Endothelial cell of umbilical vein (primary cell): ENCODE results near the gene FOXP1. TPM values are rescaled to one million over a fixed set of nuclear protein-coding genes. Genes with fewer than 3 reads are reported as not detected.

Source experiments
- BruUV-seq: library from RNA; stranded (reverse); fragments of 400-500 nt; replicated peaks from 2 replicates; lab custom pipeline; 2021; lab: Mats Ljungman, UMichigan
- CTCF ChIA-PET: fragments of 300-600, 350-600 bp; sonication (Branson Sonifier 250); formaldehyde crosslinking; loops from one replicate; lab custom pipeline; 2021; ENCODE audit warnings: antibody characterized with exemption, inconsistent platforms; lab: Charles Lee
- POLR2A ChIA-PET: fragments of 300-600, 350-600 bp; sonication (Branson Sonifier 250); formaldehyde crosslinking; loops from one replicate; lab custom pipeline; 2021; ENCODE audit warnings: antibody characterized with exemption, inconsistent platforms; lab: Charles Lee
- DNase-seq: peaks from one replicate; pipeline ENCODE4 v3.0.0-alpha.2; 2011; ENCODE audit warnings: low read depth, low spot score
- FAIRE-seq: peaks from 2 replicates; lab custom pipeline; 2011; peaks lifted over from hg19 to GRCh38; lab: Jason Lieb, UNC
- H2AFZ ChIP-seq: 2 replicates; pipeline ENCODE4 v1.6.0; 2012; ENCODE audit warnings: low read depth, low read length, control low read depth, inconsistent platforms
- H3K27ac ChIP-seq: 2 replicates; pipeline ENCODE4 v1.5.1; 2011; ENCODE audit warnings: low read depth, mild to moderate bottlenecking, control low read depth, low read length, moderate library complexity; ENCODE audit not compliant: insufficient read depth
- H3K27me3 ChIP-seq, 2 experiments: 2 replicates each; pipeline versions ENCODE4 v1.6.0 to v1.6.1; 2011; ENCODE audit warnings: low read length in 2 of 2, mixed read lengths in 1 of 2; ENCODE audit not compliant: control insufficient read depth in 2 of 2, insufficient read depth in 2 of 2
- H3K36me3 ChIP-seq, 2 experiments: 2 replicates in 1 of 2; 3 replicates in 1 of 2; pipeline ENCODE4 v1.5.1; 2011; ENCODE audit warnings: low read length in 2 of 2, mild to moderate bottlenecking in 1 of 2, moderate library complexity in 1 of 2; ENCODE audit not compliant: control insufficient read depth in 2 of 2, insufficient read depth in 2 of 2; ENCODE audit errors: extremely low read depth in 1 of 2
- H3K4me1 ChIP-seq: 3 replicates; pipeline ENCODE4 v1.5.1; 2011; ENCODE audit warnings: mild to moderate bottlenecking, low read length; ENCODE audit not compliant: control insufficient read depth, insufficient read depth; ENCODE audit errors: extremely low read depth
- H3K4me2 ChIP-seq: 2 replicates; pipeline ENCODE4 v1.6.1; 2011; ENCODE audit warnings: low read length, control low read depth, mixed read lengths; ENCODE audit not compliant: insufficient read depth
- H3K4me3 ChIP-seq, 3 experiments: fragments of 200-600 bp in 1 of 3; sonication (generic), shearing (Covaris generic) in 1 of 3; replicated peaks in 1 of 3; 2 replicates each; pipeline ENCODE4 v1.5.1; 2011 to 2016; ENCODE audit warnings: control low read depth in 3 of 3, low read length in 3 of 3, mild to moderate bottlenecking in 2 of 3, inconsistent platforms in 1 of 3, low read depth in 1 of 3, moderate library complexity in 1 of 3; ENCODE audit not compliant: insufficient read depth in 1 of 3
- H3K79me2 ChIP-seq: 2 replicates; pipeline ENCODE4 v1.6.0; 2012; ENCODE audit warnings: low read length, inconsistent platforms; ENCODE audit not compliant: control insufficient read depth, insufficient read depth
- H3K9ac ChIP-seq: replicated peaks from 2 replicates; pipeline ENCODE3; 2011; ENCODE audit warnings: low read length, control low read depth; ENCODE audit not compliant: insufficient read depth; ENCODE audit errors: extremely low read depth
- H3K9me1 ChIP-seq: replicated peaks from 3 replicates; pipeline ENCODE4 v1.6.0; 2011; ENCODE audit warnings: mild to moderate bottlenecking, low read length; ENCODE audit not compliant: control insufficient read depth, insufficient read depth; ENCODE audit errors: extremely low read depth
- H3K9me3 ChIP-seq: replicated peaks from 2 replicates; pipeline ENCODE4 v1.5.1; 2012; ENCODE audit warnings: low read length, inconsistent platforms; ENCODE audit not compliant: control insufficient read depth, insufficient read depth
- H4K20me1 ChIP-seq: replicated peaks from 2 replicates; pipeline ENCODE3; 2011; ENCODE audit warnings: mild to moderate bottlenecking, low read length; ENCODE audit not compliant: control insufficient read depth, insufficient read depth; ENCODE audit errors: extremely low read depth
- EZH2 ChIP-seq: IDR thresholded peaks from 2 replicates; pipeline ENCODE4 v1.6.1; 2012; ENCODE audit warnings: borderline replicate concordance, low read depth, mild to moderate bottlenecking, moderate library complexity, low read length, inconsistent platforms; ENCODE audit not compliant: severe bottlenecking
- FOS ChIP-seq: IDR thresholded peaks from 2 replicates; pipeline ENCODE4 v1.6.1; 2011; ENCODE audit warnings: mild to moderate bottlenecking, low read length, moderate library complexity, borderline replicate concordance; ENCODE audit not compliant: insufficient read depth
- GATA2 ChIP-seq: IDR thresholded peaks from 2 replicates; pipeline ENCODE4 v1.7.0; 2011; ENCODE audit warnings: low read depth, mild to moderate bottlenecking, moderate library complexity, mixed read lengths, low read length; ENCODE audit not compliant: insufficient read length, insufficient read depth
- JUN ChIP-seq: IDR thresholded peaks from 2 replicates; pipeline ENCODE4 v1.6.1; 2011; ENCODE audit warnings: borderline replicate concordance, low read depth; ENCODE audit not compliant: insufficient read length, insufficient read depth
- MYC ChIP-seq: IDR thresholded peaks from one replicate; pipeline ENCODE4 v1.6.1; 2011; ENCODE audit warnings: mild to moderate bottlenecking, low read depth, low read length
- POLR2A ChIP-seq: IDR thresholded peaks from 2 replicates; pipeline ENCODE4 v1.6.1; 2012; ENCODE audit warnings: low read depth, mild to moderate bottlenecking, control low read depth, low read length
- POLR2AphosphoS5 ChIP-seq: IDR thresholded peaks from 2 replicates; pipeline ENCODE4 v1.6.1; 2012; ENCODE audit warnings: low read depth, mild to moderate bottlenecking, control low read depth, low read length, moderate library complexity; ENCODE audit not compliant: insufficient read depth
- dilution Hi-C: fragments of 300-500 bp; cut with MboI; formaldehyde crosslinking; loops from one replicate; pipeline ENCODE4 v1.15.0; 2019; ENCODE audit warnings: low sequenced_read_pairs; ENCODE audit not compliant: extremely low pct_ligation_motif_present
- intact Hi-C: fragments of 100-400 bp; cut with micrococcal nuclease; formaldehyde crosslinking; loops from one replicate; pipeline ENCODE4 v1.10.0; 2022
- polyA plus RNA-seq, 4 experiments: library from polyadenylated mRNA; depleted of rRNA in 3 of 4; stranded (reverse) in 3 of 4; unstranded in 1 of 4; fragments of >200 nt; gene quantifications; 2 replicates each; pipeline versions ENCODE4 v1.2.1 to v1.2.3, GENCODE V29; 2011 to 2012; ENCODE audit warnings: missing spikeins in 1 of 4
- total RNA-seq: library from RNA; stranded (reverse); gene quantifications from 2 replicates; pipeline ENCODE4 v1.2.3, GENCODE V29; 2021
- TF ChIP-seq, protein P1 (sequence below): IDR thresholded peaks from 2 replicates; pipeline ENCODE4 v1.6.1; 2011; ENCODE audit not compliant: insufficient read depth, insufficient read length
- TF ChIP-seq, protein P2 (sequence below), 2 donors: IDR thresholded peaks; 1 replicate in 1 of 2; 2 replicates in 1 of 2; pipeline ENCODE4 v1.5.1; 2011; ENCODE audit warnings: low read length in 2 of 2, mild to moderate bottlenecking in 2 of 2, moderate library complexity in 2 of 2, control low read depth in 1 of 2, inconsistent platforms in 1 of 2, low read depth in 1 of 2; ENCODE audit not compliant: insufficient read depth in 1 of 2; ENCODE audit errors: extremely low read depth in 1 of 2

FOXP1 gene
- total and polyA plus RNA-seq, 2 donors (not counting 3 experiments of a cell fraction or from before 2014, with no cell fraction given): 41.0 to 107 TPM

DNA sequence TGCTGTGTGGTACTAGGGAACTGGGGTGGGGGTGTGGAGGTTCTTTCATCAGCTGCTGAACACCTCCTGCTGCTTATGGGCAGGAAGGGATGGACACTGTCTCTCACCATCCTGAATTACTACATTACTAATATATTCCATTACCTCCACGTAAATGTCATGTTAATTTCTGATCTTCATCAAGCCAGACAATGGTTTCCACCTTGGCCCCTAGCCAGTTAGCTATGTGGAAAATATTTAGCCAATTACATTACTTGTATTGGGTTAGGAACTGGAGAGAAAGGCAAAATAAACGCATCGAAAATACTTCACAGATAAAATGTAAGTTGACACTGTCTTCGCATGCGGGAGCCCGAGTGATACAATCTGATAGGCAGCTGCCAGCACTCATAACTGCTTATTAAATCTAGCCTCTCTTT, 95.1 kb downstream of the FOXP1 start:
- dilution Hi-C loops: no loop called here
- H3K36me3 ChIP-seq: peaks cover 0 to 2% of the 10 kb centered on the region in 2 experiments
- ChIA-PET POLR2A (no interaction called here), CTCF (no interaction called here)
- TF ChIP-seq POLR2AphosphoS5 (no peak), FOS (no peak), GATA2 (no peak), JUN (no peak), MYC (no peak), EZH2 (no peak), POLR2A (no peak)
- TF ChIP-seq, protein P1, sequence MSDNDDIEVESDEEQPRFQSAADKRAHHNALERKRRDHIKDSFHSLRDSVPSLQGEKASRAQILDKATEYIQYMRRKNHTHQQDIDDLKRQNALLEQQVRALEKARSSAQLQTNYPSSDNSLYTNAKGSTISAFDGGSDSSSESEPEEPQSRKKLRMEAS: no peak
- TF ChIP-seq, protein P2, sequence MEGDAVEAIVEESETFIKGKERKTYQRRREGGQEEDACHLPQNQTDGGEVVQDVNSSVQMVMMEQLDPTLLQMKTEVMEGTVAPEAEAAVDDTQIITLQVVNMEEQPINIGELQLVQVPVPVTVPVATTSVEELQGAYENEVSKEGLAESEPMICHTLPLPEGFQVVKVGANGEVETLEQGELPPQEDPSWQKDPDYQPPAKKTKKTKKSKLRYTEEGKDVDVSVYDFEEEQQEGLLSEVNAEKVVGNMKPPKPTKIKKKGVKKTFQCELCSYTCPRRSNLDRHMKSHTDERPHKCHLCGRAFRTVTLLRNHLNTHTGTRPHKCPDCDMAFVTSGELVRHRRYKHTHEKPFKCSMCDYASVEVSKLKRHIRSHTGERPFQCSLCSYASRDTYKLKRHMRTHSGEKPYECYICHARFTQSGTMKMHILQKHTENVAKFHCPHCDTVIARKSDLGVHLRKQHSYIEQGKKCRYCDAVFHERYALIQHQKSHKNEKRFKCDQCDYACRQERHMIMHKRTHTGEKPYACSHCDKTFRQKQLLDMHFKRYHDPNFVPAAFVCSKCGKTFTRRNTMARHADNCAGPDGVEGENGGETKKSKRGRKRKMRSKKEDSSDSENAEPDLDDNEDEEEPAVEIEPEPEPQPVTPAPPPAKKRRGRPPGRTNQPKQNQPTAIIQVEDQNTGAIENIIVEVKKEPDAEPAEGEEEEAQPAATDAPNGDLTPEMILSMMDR (IDR thresholded peaks at IDR 0.05; ENCODE audit: extremely low read depth in 1 of 2, insufficient read depth in 1 of 2, low read depth in 1 of 2, low read length in 2 of 2): no peak
- intact Hi-C loops: no loop called here
- no peaks in the 10 kb centered on the region for H3K27me3 ChIP-seq
- BruUV-seq: no TSS peak
- no peaks in the 10 kb centered on the region for H4K20me1 ChIP-seq
- DNase-seq: peak; percentile 58
- H3K9ac ChIP-seq: no peak overlapping the region
- FAIRE-seq: no peak
- H3K79me2 ChIP-seq: no peaks in the 10 kb centered on the region
- no peaks in the 10 kb centered on the region for H3K4me1 ChIP-seq
- H2AFZ ChIP-seq: no peak overlapping the region
- H3K9me3 ChIP-seq: no peaks in the 10 kb centered on the region
- H3K4me2 ChIP-seq: no peak overlapping the region
- H3K27ac ChIP-seq: no peak overlapping the region
- no peak overlapping the region for H3K4me3 ChIP-seq
- H3K9me1 ChIP-seq: no peaks in the 10 kb centered on the region
